Thyroid gland (tissue), 4 donors: ENCODE results near the gene SLC35B2.

Source experiments
- CTCF ChIP-seq, 6 experiments: fragments of 200-600 bp in 3 of 6; fragments of 450-650 bp in 3 of 6; sonication (generic) in 3 of 6; IDR thresholded peaks; one replicate each; pipeline ENCODE4 v1.5.1; 2016 to 2019; ENCODE audit warnings: antibody characterized with exemption in 6 of 6, mild to moderate bottlenecking in 2 of 6, inconsistent platforms in 1 of 6, moderate library complexity in 1 of 6
- POLR2A ChIP-seq, 2 donors: fragments of 450-650 bp; IDR thresholded peaks; one replicate each; pipeline ENCODE4 v1.6.1; 2017; ENCODE audit warnings: antibody characterized with exemption in 2 of 2, mild to moderate bottlenecking in 2 of 2, moderate library complexity in 1 of 2

- TF ChIP-seq CTCF (IDR thresholded peaks at IDR 0.05): no peak
- TF ChIP-seq POLR2A (IDR thresholded peaks at IDR 0.05): no peak
These were observed 26.8 kb upstream of the SLC35B2 start for GRCh38 chr6:44284121-44284520.
